Osteocyte (in vitro differentiated cells): ENCODE data around the gene SLC22A4. TPM values are rescaled to one million over a fixed set of nuclear protein-coding genes. Genes with fewer than 3 reads are reported as not detected.

Experiments used
- DNase-seq: peaks from one replicate; pipeline ENCODE4 v3.0.0; 2021; ENCODE audit warnings: mixed read lengths; ENCODE audit not compliant: unreplicated experiment; ENCODE audit errors: extremely low spot score
- H3K27ac Mint-ChIP-seq: one replicate; pipeline ENCODE4 v1.8.0; 2021; ENCODE audit warnings: mild to moderate bottlenecking, mixed read lengths; ENCODE audit not compliant: unreplicated experiment
- H3K27me3 Mint-ChIP-seq: one replicate; pipeline ENCODE4 v1.8.0; 2021; ENCODE audit warnings: mixed read lengths; ENCODE audit not compliant: unreplicated experiment
- H3K36me3 Mint-ChIP-seq: one replicate; pipeline ENCODE4 v1.8.0; 2021; ENCODE audit warnings: mixed read lengths; ENCODE audit not compliant: unreplicated experiment
- H3K4me1 Mint-ChIP-seq: one replicate; pipeline ENCODE4 v1.8.0; 2021; ENCODE audit warnings: mixed read lengths; ENCODE audit not compliant: unreplicated experiment
- H3K4me3 Mint-ChIP-seq: one replicate; pipeline ENCODE4 v1.8.0; 2021; ENCODE audit warnings: mild to moderate bottlenecking, moderate library complexity, mixed read lengths; ENCODE audit not compliant: unreplicated experiment
- H3K9me3 Mint-ChIP-seq: one replicate; pipeline ENCODE4 v1.8.0; 2021; ENCODE audit warnings: mixed read lengths; ENCODE audit not compliant: unreplicated experiment
- CTCF ChIP-seq: fragments of 200-600 bp; sonication (generic); IDR thresholded peaks from 2 replicates; pipeline ENCODE4 v1.5.0; 2021; ENCODE audit warnings: antibody characterized with exemption, mild to moderate bottlenecking, moderate library complexity
- total RNA-seq: library from RNA; stranded (reverse); gene quantifications from 2 replicates; pipeline ENCODE4 v1.2.1, GENCODE V29; 2021

The SLC22A4 gene
- total RNA-seq, 1 donor from 2014 or later: 1.4 TPM

GRCh38 chr5:132339502-132339901 is 45.3 kb downstream of the SLC22A4 start:
- Mint-ChIP-seq H3K4me1 (no peaks in the 10 kb centered on the region), H3K27ac (no peak overlapping the region), H3K9me3 (no peaks in the 10 kb centered on the region), H3K4me3 (no peak overlapping the region), H3K27me3 (no peaks in the 10 kb centered on the region), H3K36me3 (peaks cover 4% of the 10 kb centered on the region)
- no peak for TF ChIP-seq CTCF
- DNase-seq: no peak

GRCh38 chr5:132342291-132343180 is 48.3 kb downstream of the SLC22A4 start:
- Mint-ChIP-seq H3K4me1 (no peaks in the 10 kb centered on the region), H3K4me3 (no peak overlapping the region), H3K27me3 (no peaks in the 10 kb centered on the region), H3K9me3 (no peaks in the 10 kb centered on the region), H3K36me3 (peaks cover 7% of the 10 kb centered on the region), H3K27ac (no peak overlapping the region)
- TF ChIP-seq CTCF: no peak
- DNase-seq: no peak

- Mint-ChIP-seq H3K36me3 (peaks cover 23% of the 10 kb centered on the region), H3K27me3 (no peaks in the 10 kb centered on the region), H3K4me3 (no peak overlapping the region), H3K4me1 (no peaks in the 10 kb centered on the region), H3K27ac (no peak overlapping the region), H3K9me3 (peaks cover 10% of the 10 kb centered on the region)
- DNase-seq: no peak
- no peak for TF ChIP-seq CTCF
Measured at GRCh38 chr5:132344775-132345514, 50.8 kb downstream of the SLC22A4 start.

- H3K9me3 Mint-ChIP-seq: peaks cover 8% of the 10 kb centered on the region
- no peak overlapping the region for H3K27ac Mint-ChIP-seq
- H3K36me3 Mint-ChIP-seq: peaks cover 16% of the 10 kb centered on the region
- no peak for DNase-seq
- H3K4me3 Mint-ChIP-seq: no peak overlapping the region
- H3K27me3 Mint-ChIP-seq: peaks cover 7% of the 10 kb centered on the region
- H3K4me1 Mint-ChIP-seq: no peaks in the 10 kb centered on the region
- TF ChIP-seq CTCF: no peak
Measured at GRCh38 chr5:132353486-132353995, 59.3 kb downstream of the SLC22A4 start.
